CD4-positive, alpha-beta T cell treated with Interferon alpha-2 for 1 hour (primary cell): ENCODE measurements around the gene TM4SF4.

Experiments
- DNase-seq, 2 donors: peaks; one replicate each; pipeline ENCODE4 v3.0.0-alpha.2; 2020 to 2022

Gene TM4SF4

GRCh38 chr3:149455989-149456388 is 18.5 kb upstream of the TM4SF4 start:
- DNase-seq = no peak

GRCh38 chr3:149459491-149460059 is 14.9 kb upstream of the TM4SF4 start:
- DNase-seq = no peak

GRCh38 chr3:149460117-149460516 is 14.4 kb upstream of the TM4SF4 start:
- DNase-seq = no peak

GRCh38 chr3:149462051-149462450 is 12.4 kb upstream of the TM4SF4 start:
- DNase-seq = no peak

DNA sequence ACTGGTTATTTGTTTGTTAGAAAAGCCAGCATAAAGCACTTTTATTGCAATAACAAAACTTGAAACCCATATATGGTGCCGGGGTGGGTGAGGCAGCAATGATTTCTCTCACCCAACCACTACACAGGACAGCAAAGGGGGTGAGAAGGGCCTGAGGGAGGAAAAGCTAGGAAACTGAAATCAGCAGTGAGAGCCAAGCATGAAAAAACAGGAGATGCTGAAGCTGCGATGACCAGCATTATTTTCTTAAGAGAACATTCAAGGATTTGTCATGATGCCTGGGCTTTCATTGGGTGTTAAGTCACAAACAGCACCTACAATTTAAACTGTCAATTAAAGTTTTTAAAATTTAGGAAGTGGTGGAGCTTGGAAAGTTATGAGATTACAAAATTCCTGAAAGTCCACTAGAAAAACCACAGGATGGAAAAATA is 11.9 kb upstream of the TM4SF4 start:
- DNase-seq = no peak

DNA sequence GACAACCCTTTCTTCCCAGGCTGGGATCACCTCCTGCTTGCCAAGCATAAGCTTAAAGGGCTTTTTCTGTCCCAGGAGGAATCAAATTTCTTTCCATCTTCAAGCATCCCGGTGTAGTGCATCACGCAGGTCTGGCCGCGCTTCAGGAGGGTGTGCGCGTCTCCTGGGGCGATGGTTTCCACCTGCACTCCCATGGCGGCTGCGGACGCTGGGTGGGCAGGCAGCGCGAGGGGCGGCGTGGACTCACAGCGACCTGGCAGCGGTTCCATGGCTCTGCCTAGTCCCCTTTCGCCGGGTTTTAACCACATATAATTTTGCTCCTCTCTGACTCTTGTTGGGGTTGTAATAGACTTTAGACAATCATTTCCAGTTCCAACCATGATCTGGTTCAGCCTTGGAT is 10.6 kb upstream of the TM4SF4 start:
- no peak for DNase-seq

- DNase-seq = no peak
Observed at GRCh38 chr3:149464542-149465328, 9.8 kb upstream of the TM4SF4 start.

GRCh38 chr3:149465351-149465883 is 9.1 kb upstream of the TM4SF4 start:
- no peak for DNase-seq

DNA sequence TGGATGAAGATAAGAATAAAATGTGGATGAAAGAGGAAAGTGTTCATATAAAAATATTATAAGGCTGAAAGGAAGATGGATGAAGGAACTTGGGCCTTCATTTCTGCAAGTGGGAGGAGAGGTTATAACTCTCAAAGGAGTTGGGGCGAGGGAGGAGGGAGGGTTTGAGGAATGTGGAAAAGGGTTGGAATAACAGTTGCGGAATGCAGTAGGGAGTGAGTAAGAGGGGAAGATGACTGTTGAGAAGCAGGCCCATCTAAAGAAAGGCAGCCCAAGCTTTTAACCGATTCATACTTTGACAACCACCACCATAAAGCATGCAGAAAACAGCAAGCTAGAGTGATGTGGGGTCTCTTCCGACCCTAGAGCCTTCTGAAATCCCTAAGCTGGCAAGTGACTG is 8.3 kb upstream of the TM4SF4 start:
- DNase-seq = no peak

DNA sequence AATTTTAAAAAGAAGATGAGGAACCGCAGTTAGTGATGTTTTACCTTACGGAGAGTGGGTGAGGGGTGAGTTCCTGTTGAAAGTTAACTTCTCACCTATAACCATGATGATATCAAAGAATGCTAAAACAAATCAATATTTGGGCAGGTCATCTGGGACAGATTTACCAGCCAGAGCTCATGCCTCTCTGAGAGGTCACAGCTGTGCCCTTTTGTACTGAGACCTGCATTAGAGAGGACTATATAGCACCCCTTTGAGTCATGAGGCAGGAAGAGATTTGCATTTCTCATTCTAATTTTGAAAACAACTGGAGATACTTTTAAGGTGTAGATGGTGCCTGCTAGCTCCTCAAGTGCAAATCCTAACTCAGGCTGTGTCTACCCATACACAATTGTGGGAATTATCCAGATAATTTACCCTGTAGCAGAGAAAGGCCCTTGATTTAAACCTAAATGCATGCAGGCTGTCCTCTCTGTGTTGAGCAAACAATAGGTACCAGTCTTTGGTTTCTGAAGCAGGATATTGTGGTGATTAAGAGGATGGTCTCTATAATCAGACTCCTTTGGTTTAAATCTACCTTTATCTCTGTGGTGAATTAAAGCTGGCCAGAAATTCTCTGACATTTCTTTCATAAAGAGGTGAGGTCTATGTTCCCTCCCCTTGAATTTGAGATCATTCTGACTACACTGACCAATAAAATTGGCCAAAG is 5.8 kb upstream of the TM4SF4 start:
- DNase-seq = no peak

DNA sequence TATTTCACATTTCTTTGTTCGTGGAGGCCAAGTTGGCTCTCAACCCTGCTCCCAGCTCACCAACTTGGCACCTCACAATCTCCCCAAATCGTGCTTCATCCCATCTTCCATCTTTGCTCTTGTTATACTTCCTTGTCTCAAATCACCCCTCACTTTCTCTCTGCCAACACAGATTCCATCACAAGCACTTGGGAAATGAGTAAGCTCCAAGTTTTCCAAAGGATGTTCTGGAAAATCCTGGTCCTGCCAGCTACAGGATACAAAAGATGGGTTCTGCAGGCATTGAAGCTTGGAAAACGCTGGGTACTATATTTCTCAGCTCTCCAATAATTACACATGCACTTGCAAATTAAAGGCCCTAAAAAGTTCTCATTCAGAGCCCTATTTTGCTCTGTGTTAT is 4.1 kb upstream of the TM4SF4 start:
- no peak for DNase-seq

- no peak for DNase-seq
Observed at GRCh38 chr3:149472030-149472797, 2.3 kb upstream of the TM4SF4 start.

DNA sequence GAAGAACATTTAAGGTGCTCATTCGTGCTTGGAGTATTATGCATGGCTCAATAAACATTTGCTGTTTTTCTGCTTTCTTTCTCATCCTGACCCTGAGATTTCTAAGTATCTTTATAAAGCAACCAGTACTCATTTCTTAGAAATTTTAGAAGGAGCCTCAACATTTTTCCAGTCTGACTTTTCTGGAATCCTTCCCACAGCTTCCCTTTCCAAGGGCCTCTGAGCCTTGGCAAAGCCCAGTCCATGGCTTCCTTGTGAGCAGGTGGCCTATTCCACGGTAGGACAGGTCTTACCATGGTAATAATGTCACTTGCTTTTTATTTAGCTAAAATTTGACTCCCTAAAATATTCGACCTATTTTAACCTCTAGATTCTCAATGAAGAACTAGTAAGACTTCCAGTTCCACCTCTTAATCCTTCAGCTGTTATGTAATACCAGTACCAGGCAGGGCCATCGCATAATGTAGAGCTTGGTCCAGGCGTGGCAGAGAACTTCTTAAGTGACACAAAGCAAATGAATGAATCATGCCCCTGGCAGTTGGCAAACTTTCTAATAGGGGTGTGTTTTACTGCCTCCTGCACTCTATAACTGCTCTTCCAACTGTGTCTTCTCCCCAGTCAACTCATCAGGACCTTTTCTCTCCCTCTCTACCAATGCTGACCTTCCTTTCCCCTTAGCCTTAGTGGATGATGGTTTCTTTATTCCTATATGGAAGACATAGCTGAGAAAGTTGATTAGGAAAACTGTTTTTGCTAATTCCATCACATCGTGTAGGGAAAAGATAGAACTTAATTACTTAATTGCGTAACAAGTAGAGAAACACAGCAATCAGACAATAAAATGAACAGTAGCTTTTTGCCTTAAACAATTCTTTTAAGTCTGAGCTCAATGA is 894 bp upstream of the TM4SF4 start:
- DNase-seq = peak in 1 of 2 donors; percentile 46

- DNase-seq = no peak
Observed at GRCh38 chr3:149475451-149476060, 1.1 kb downstream of the TM4SF4 start.

GRCh38 chr3:149476225-149476624 is 1.7 kb downstream of the TM4SF4 start:
- DNase-seq = peak in 1 of 2 donors; percentile 22

DNA sequence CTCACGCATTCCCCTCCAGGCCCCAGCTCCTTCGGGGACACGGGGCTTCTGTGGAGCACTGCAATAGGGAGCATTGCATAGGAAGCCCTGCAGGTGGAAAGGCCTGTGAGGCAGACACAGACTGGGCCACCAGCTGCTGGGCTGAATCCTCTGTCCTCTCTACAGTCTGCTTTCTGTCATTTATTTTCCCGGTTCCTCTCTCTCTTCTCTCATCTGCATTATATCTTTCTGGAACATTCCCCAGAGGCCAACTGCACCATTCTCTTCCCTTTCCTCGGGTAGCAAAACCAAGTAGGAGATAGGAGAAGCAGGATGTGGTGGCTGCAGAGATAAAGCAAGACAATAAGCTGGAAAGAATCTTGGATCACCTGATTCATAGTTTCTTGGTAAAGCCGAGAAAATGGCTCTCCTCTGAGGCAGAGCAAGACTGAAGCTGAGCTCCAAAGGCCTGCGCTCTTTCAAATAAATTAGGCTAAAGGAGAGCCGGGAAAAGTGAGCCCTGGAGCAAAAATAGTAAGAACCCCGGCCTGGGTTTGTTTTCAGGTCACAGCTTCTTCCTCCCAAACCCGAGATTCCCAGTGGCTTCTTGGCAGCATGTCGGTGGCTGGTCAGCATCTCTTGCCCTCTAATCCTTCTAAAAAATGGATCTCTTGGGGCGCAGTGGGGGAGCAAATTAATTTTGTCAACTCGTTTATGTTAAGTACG is 5.3 kb downstream of the TM4SF4 start:
- DNase-seq = no peak

DNA sequence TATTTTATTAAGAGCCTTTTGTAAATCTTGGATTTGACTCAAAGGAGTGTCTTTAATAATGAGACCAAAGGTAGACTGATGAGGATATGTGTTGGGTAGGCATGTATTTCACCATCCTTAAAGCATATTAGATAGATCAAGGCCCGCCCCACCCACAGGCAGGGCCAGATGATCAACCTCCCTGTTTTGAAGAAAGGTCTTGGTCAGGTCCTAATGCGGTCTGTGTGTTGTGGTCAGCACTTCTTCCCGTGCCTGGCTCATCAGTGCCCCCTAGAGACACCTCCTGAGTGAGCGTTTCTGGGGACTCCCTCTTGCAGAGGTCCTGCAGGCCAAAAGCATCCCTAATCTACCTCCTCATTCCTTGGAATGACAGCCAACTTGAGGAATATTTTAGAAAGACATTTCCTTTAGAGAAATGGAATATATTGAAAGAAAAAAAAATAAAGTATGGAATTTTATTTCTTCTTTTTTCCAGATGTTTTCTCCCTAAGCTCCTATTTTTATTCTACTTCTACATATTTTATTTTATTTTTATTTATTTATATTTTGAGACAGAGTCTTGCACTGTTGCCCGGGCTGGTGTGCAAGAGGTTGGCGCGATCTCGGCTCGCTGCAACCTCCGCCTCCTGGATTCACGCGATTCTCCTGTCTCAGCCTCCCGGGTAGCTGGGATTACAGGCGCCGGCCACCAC is 6.0 kb downstream of the TM4SF4 start:
- peak; percentile 38 to 47 for DNase-seq

DNA sequence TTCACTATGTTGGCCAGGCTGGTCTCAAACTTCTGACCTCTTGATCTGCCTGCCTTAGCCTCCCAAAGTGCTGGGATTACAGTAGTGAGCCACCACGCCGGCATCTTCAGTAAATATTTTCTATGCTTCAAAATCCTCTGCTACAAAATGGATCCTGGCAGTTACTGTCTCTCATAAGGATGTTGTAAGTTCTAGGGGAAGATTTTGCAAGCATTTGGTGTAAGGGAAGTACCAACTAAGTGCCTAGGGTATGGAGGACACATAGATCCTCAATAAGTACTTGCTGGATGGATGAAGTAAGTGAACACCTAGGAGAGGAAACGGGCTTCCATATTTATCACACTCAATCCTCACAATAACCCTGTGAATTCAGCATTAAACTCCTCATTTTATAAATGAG is 6.6 kb downstream of the TM4SF4 start:
- DNase-seq = no peak

DNA sequence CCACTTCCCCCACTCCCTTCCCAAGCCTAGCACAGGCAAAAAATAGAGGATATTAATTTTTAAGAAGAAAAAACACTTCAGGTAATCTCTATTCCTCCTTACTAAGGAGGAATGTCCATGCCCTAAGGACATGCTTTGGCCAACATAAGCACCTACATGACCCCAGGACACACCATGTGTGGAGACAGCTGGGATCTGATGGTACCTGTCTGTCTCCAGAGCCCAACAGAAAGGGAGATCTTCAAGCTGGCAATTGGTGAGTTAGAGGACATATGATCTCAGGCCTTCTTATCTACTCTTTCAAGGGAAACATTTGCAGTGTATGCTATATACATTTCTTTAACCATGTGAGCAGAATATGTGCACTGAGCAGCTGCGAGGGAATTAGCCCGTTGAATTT is 7.0 kb downstream of the TM4SF4 start:
- no peak for DNase-seq

DNA sequence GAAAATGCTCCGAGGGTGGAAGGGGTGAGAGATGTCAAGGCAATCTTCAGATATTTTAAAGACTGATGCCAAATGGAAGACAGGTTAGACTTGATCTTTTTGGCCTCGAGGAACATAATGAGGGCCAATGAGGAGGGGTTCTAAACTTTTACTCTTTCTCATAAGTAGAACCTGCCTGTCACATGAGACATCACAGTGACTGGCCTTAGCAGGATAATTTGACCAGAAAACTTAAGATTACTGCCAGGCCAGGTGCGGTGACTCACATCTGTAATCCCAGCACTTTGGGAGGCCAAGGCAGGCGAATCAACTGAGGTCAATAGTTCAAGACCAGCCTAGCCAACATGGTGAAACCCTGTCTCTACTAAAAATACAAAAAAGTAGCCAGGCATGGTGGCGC is 12.2 kb downstream of the TM4SF4 start:
- DNase-seq = no peak
